ENCODE results near the gene IMPG2.

The IMPG2 gene

GRCh38 chr3:101240719-101241399 lies 79.5 kb downstream of the IMPG2 start:
- H3K9me3 ChIP-seq (ENCODE audit: control insufficient read depth, insufficient read depth, low read length): no peaks in the 10 kb centered on the region
- peaks cover 13% of the 10 kb centered on the region for H3K4me1 ChIP-seq (ENCODE audit: control insufficient read depth, insufficient read depth, low read length)
- no peaks in the 10 kb centered on the region for H3K36me3 ChIP-seq (ENCODE audit: control insufficient read depth, insufficient read depth, low read length)
- H3K4me3 ChIP-seq (ENCODE audit: low read depth, low read length): no peak overlapping the region
- H3K27me3 ChIP-seq (ENCODE audit: control insufficient read depth, insufficient read depth, low read length): no peaks in the 10 kb centered on the region
- no peak overlapping the region for H3K9ac ChIP-seq (ENCODE audit: low read depth, low read length)
- peak overlapping the region; percentile 75 for H3K27ac ChIP-seq (ENCODE audit: low read depth, low read length)

- Histone ChIP-seq H3K36me3 (ENCODE audit: control insufficient read depth, insufficient read depth, low read length) (no peaks in the 10 kb centered on the region), H3K9me3 (ENCODE audit: control insufficient read depth, insufficient read depth, low read length) (no peaks in the 10 kb centered on the region), H3K4me3 (ENCODE audit: low read depth, low read length) (no peak overlapping the region), H3K27me3 (ENCODE audit: control insufficient read depth, insufficient read depth, low read length) (no peaks in the 10 kb centered on the region), H3K9ac (ENCODE audit: low read depth, low read length) (no peak overlapping the region), H3K4me1 (ENCODE audit: control insufficient read depth, insufficient read depth, low read length) (no peaks in the 10 kb centered on the region), H3K27ac (ENCODE audit: low read depth, low read length) (no peak overlapping the region)
These were observed 85.3 kb downstream of the IMPG2 start for GRCh38 chr3:101235048-101235447.

DNA sequence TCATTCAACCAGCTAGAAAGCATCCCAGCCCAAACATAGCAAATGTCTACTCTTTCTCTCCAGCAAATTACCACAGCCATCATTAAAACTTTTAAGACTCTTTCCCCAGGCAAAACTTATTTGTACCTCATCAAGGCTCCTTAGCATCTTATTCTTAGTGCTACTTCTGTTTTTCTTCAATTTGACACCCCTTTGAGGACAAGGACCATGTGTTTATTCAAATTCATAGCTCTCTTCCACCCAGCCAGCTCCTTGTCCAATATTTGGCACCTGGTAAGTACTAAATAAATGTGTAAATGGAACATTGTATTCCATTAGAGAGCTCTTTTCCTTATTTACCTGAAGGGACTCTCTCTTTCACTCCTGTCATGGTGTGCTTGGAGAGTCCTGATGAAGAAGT lies 89.8 kb downstream of the IMPG2 start:
- H3K27ac ChIP-seq (ENCODE audit: low read depth, low read length): no peak overlapping the region
- H3K36me3 ChIP-seq (ENCODE audit: control insufficient read depth, insufficient read depth, low read length): no peaks in the 10 kb centered on the region
- no peaks in the 10 kb centered on the region for H3K4me1 ChIP-seq (ENCODE audit: control insufficient read depth, insufficient read depth, low read length)
- H3K9ac ChIP-seq (ENCODE audit: low read depth, low read length): no peak overlapping the region
- H3K27me3 ChIP-seq (ENCODE audit: control insufficient read depth, insufficient read depth, low read length): no peaks in the 10 kb centered on the region
- no peaks in the 10 kb centered on the region for H3K9me3 ChIP-seq (ENCODE audit: control insufficient read depth, insufficient read depth, low read length)
- no peak overlapping the region for H3K4me3 ChIP-seq (ENCODE audit: low read depth, low read length)

- Histone ChIP-seq H3K4me3 (ENCODE audit: low read depth, low read length) (no peak overlapping the region), H3K4me1 (ENCODE audit: control insufficient read depth, insufficient read depth, low read length) (no peaks in the 10 kb centered on the region), H3K9me3 (ENCODE audit: control insufficient read depth, insufficient read depth, low read length) (no peaks in the 10 kb centered on the region), H3K27me3 (ENCODE audit: control insufficient read depth, insufficient read depth, low read length) (no peaks in the 10 kb centered on the region), H3K27ac (ENCODE audit: low read depth, low read length) (no peak overlapping the region), H3K9ac (ENCODE audit: low read depth, low read length) (no peak overlapping the region), H3K36me3 (ENCODE audit: control insufficient read depth, insufficient read depth, low read length) (no peaks in the 10 kb centered on the region)
These were observed 90.7 kb downstream of the IMPG2 start for GRCh38 chr3:101229681-101230080.

DNA sequence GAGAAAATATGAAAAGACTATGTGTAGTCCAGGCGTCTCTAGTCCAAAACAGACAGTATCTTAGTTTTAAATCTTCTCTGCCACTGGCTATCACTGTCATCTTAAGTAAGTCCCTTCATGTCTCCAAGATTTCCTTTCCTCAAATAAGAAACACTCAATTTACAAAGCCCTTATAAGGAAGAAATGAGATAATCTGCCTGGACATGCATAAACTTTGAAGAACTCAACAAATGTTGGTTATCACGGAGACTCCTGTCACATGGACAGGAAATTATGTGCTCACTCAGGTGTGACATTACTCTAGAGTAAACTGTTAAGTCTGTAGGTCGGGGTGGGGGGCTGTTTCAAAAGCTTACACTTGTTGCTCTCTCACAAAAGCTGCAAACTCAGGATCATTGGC lies 91.9 kb downstream of the IMPG2 start:
- no peak overlapping the region for H3K4me3 ChIP-seq (ENCODE audit: low read depth, low read length)

DNA sequence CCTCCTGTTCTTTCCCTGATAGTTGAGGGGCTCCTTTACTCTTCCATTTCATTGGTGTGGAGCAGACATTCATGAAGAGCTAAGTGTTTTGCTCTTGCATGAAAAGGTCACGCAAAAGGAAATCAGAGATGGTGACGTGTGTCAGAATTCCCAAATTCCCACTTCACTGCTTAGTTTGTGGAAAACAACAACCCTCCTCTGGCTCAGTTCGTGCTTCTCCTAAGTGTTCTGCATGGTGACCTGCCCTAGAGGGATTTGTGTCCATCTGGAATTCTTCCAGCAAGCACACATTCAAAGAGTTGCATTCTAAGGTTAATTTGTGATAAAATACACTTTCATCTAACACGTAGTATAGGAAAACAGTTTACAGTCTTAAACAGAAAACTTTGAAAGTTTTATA lies 95.6 kb downstream of the IMPG2 start:
- no peaks in the 10 kb centered on the region for H3K27me3 ChIP-seq (ENCODE audit: control insufficient read depth, insufficient read depth, low read length)
- peaks cover 4% of the 10 kb centered on the region for H3K9me3 ChIP-seq (ENCODE audit: control insufficient read depth, insufficient read depth, low read length)
- H3K27ac ChIP-seq (ENCODE audit: low read depth, low read length): no peak overlapping the region
- H3K4me1 ChIP-seq (ENCODE audit: control insufficient read depth, insufficient read depth, low read length): no peaks in the 10 kb centered on the region
- no peak overlapping the region for H3K9ac ChIP-seq (ENCODE audit: low read depth, low read length)
- no peaks in the 10 kb centered on the region for H3K36me3 ChIP-seq (ENCODE audit: control insufficient read depth, insufficient read depth, low read length)
- no peak overlapping the region for H3K4me3 ChIP-seq (ENCODE audit: low read depth, low read length)

More for the DNA sequence above, 91.9 kb downstream of the IMPG2 start:
- no peaks in the 10 kb centered on the region for H3K36me3 ChIP-seq (ENCODE audit: control insufficient read depth, insufficient read depth, low read length)
- H3K4me1 ChIP-seq (ENCODE audit: control insufficient read depth, insufficient read depth, low read length): no peaks in the 10 kb centered on the region
- no peaks in the 10 kb centered on the region for H3K27me3 ChIP-seq (ENCODE audit: control insufficient read depth, insufficient read depth, low read length)
- no peaks in the 10 kb centered on the region for H3K9me3 ChIP-seq (ENCODE audit: control insufficient read depth, insufficient read depth, low read length)
- no peak overlapping the region for H3K27ac ChIP-seq (ENCODE audit: low read depth, low read length)
- H3K9ac ChIP-seq (ENCODE audit: low read depth, low read length): no peak overlapping the region

DNA sequence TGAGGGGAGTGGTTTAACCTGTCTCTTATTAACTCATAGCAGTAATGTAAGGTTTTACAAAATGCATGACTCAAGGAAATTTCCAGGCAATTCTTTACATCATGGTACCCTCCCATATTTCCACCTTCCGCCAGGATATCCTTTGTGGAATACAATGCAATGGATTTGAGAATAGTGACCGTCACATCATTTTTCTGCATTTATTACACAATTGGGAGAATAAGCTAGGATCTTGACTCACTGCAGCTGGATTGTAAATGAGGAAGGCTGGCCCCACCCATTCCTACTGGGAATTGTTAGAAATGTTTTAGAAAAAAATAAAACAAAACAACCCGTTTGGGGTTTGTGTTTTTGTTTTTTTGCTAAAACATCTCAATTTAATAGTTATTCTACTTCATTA lies 97.4 kb downstream of the IMPG2 start:
- no peaks in the 10 kb centered on the region for H3K27me3 ChIP-seq (ENCODE audit: control insufficient read depth, insufficient read depth, low read length)
- no peak overlapping the region for H3K4me3 ChIP-seq (ENCODE audit: low read depth, low read length)
- no peaks in the 10 kb centered on the region for H3K36me3 ChIP-seq (ENCODE audit: control insufficient read depth, insufficient read depth, low read length)
- H3K9ac ChIP-seq (ENCODE audit: low read depth, low read length): no peak overlapping the region
- H3K4me1 ChIP-seq (ENCODE audit: control insufficient read depth, insufficient read depth, low read length): no peaks in the 10 kb centered on the region
- H3K27ac ChIP-seq (ENCODE audit: low read depth, low read length): no peak overlapping the region
- peaks cover 14% of the 10 kb centered on the region for H3K9me3 ChIP-seq (ENCODE audit: control insufficient read depth, insufficient read depth, low read length)

GRCh38 chr3:101219842-101220560 lies 100.4 kb downstream of the IMPG2 start:
- H3K4me1 ChIP-seq (ENCODE audit: control insufficient read depth, insufficient read depth, low read length): no peaks in the 10 kb centered on the region
- peaks cover 20% of the 10 kb centered on the region for H3K9me3 ChIP-seq (ENCODE audit: control insufficient read depth, insufficient read depth, low read length)
- no peaks in the 10 kb centered on the region for H3K27me3 ChIP-seq (ENCODE audit: control insufficient read depth, insufficient read depth, low read length)
- H3K4me3 ChIP-seq (ENCODE audit: low read depth, low read length): no peak overlapping the region
- no peak overlapping the region for H3K27ac ChIP-seq (ENCODE audit: low read depth, low read length)
- H3K36me3 ChIP-seq (ENCODE audit: control insufficient read depth, insufficient read depth, low read length): no peaks in the 10 kb centered on the region
- no peak overlapping the region for H3K9ac ChIP-seq (ENCODE audit: low read depth, low read length)

GRCh38 chr3:101217472-101218245 lies 102.7 kb downstream of the IMPG2 start:
- no peak overlapping the region for H3K27ac ChIP-seq (ENCODE audit: low read depth, low read length)
- no peak overlapping the region for H3K4me3 ChIP-seq (ENCODE audit: low read depth, low read length)
- H3K36me3 ChIP-seq (ENCODE audit: control insufficient read depth, insufficient read depth, low read length): no peaks in the 10 kb centered on the region
- H3K27me3 ChIP-seq (ENCODE audit: control insufficient read depth, insufficient read depth, low read length): no peaks in the 10 kb centered on the region
- no peaks in the 10 kb centered on the region for H3K4me1 ChIP-seq (ENCODE audit: control insufficient read depth, insufficient read depth, low read length)
- no peak overlapping the region for H3K9ac ChIP-seq (ENCODE audit: low read depth, low read length)
- H3K9me3 ChIP-seq (ENCODE audit: control insufficient read depth, insufficient read depth, low read length): peaks cover 37% of the 10 kb centered on the region

GRCh38 chr3:101216710-101217465 lies 103.5 kb downstream of the IMPG2 start:
- Histone ChIP-seq H3K9ac (ENCODE audit: low read depth, low read length) (no peak overlapping the region), H3K27ac (ENCODE audit: low read depth, low read length) (no peak overlapping the region), H3K4me1 (ENCODE audit: control insufficient read depth, insufficient read depth, low read length) (no peaks in the 10 kb centered on the region), H3K27me3 (ENCODE audit: control insufficient read depth, insufficient read depth, low read length) (no peaks in the 10 kb centered on the region), H3K4me3 (ENCODE audit: low read depth, low read length) (no peak overlapping the region), H3K36me3 (ENCODE audit: control insufficient read depth, insufficient read depth, low read length) (no peaks in the 10 kb centered on the region), H3K9me3 (ENCODE audit: control insufficient read depth, insufficient read depth, low read length) (peaks cover 37% of the 10 kb centered on the region)

Data from HUES48 (cell line).